NCI-H146 treated with DMSO at 0.1 percent for 48 hours (cell line): ENCODE data around the gene LDLRAD4.

Experiments
- DNase-seq: peaks from one replicate; lab custom pipeline; 2025; ENCODE audit not compliant: unreplicated experiment; lab: John Stamatoyannopoulos, UW

The LDLRAD4 gene

GRCh38 chr18:13559754-13560153, 341.2 kb downstream of the LDLRAD4 start:
- DNase-seq: no peak

- DNase-seq: no peak
Measured at GRCh38 chr18:13560306-13560705, 341.7 kb downstream of the LDLRAD4 start.

GRCh38 chr18:13562494-13563029, 344.0 kb downstream of the LDLRAD4 start:
- DNase-seq: no peak

- no peak for DNase-seq
Measured at GRCh38 chr18:13563390-13563805, 344.8 kb downstream of the LDLRAD4 start.

GRCh38 chr18:13564579-13564978, 346.0 kb downstream of the LDLRAD4 start:
- DNase-seq: no peak

- DNase-seq: no peak
Measured at GRCh38 chr18:13565228-13565627, 346.7 kb downstream of the LDLRAD4 start.

GRCh38 chr18:13566941-13567746, 348.6 kb downstream of the LDLRAD4 start:
- DNase-seq: no peak

GRCh38 chr18:13568443-13569392, 350.2 kb downstream of the LDLRAD4 start:
- DNase-seq: no peak

- DNase-seq: no peak
Measured at GRCh38 chr18:13570216-13570615, 351.7 kb downstream of the LDLRAD4 start.

GRCh38 chr18:13570856-13571495, 352.4 kb downstream of the LDLRAD4 start:
- DNase-seq: no peak

GRCh38 chr18:13572148-13572547, 353.6 kb downstream of the LDLRAD4 start:
- DNase-seq: no peak

GRCh38 chr18:13572721-13573120, 354.2 kb downstream of the LDLRAD4 start:
- no peak for DNase-seq

- DNase-seq: no peak
Measured at GRCh38 chr18:13573750-13574149, 355.2 kb downstream of the LDLRAD4 start.

GRCh38 chr18:13574355-13574754, 355.8 kb downstream of the LDLRAD4 start:
- no peak for DNase-seq

- no peak for DNase-seq
Measured at GRCh38 chr18:13574761-13575160, 356.2 kb downstream of the LDLRAD4 start.

GRCh38 chr18:13576598-13576997, 358.0 kb downstream of the LDLRAD4 start:
- DNase-seq: no peak

- no peak for DNase-seq
Measured at GRCh38 chr18:13577091-13577697, 358.6 kb downstream of the LDLRAD4 start.

GRCh38 chr18:13577781-13578180, 359.2 kb downstream of the LDLRAD4 start:
- no peak for DNase-seq

- no peak for DNase-seq
Measured at GRCh38 chr18:13578400-13578799, 359.8 kb downstream of the LDLRAD4 start.

- DNase-seq: no peak
Measured at GRCh38 chr18:13579874-13580273, 361.3 kb downstream of the LDLRAD4 start.

GRCh38 chr18:13580351-13580750, 361.8 kb downstream of the LDLRAD4 start:
- DNase-seq: no peak
